HG03135 (cell line): ENCODE results near the gene TAS2R40.

Experiments
- ATAC-seq: cut with Tn5 transposase; IDR thresholded peaks from one replicate; pipeline ENCODE4 v1.9.1; 2021; ENCODE audit warnings: mild to moderate bottlenecking, moderate library complexity; ENCODE audit not compliant: unreplicated experiment

The TAS2R40 gene

DNA sequence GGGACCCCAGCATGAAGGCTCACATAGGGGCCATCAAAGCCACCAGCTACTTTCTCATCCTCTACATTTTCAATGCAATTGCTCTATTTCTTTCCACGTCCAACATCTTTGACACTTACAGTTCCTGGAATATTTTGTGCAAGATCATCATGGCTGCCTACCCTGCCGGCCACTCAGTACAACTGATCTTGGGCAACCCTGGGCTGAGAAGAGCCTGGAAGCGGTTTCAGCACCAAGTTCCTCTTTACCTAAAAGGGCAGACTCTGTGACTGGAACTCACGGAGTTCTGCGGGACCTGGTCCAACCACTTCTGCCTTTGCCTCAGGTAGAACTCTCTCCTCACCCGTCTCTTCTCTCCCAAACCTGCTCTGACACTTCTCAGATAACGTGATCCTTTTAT, 945 bp downstream of the TAS2R40 start:
- no peak for ATAC-seq

DNA sequence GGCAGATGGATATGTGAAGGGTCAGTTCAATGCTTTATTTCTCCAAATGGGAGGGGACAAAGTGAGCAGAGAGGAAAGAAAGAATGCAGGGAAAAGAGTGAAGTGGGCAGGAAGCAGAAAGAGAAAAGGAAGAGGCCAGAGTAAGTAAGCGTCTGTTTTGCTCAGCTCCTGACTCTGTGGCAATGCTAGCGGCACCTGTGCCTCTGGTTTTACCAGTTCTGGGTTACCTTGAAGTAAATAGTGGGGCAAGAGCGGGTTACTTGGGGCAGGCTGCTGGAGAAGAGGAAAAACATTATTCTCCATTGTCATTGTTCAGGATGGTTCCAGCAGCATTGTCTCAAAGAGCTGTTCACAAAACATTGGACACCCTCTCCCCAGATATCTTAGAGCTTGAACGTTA, 1.9 kb downstream of the TAS2R40 start:
- no peak for ATAC-seq

DNA sequence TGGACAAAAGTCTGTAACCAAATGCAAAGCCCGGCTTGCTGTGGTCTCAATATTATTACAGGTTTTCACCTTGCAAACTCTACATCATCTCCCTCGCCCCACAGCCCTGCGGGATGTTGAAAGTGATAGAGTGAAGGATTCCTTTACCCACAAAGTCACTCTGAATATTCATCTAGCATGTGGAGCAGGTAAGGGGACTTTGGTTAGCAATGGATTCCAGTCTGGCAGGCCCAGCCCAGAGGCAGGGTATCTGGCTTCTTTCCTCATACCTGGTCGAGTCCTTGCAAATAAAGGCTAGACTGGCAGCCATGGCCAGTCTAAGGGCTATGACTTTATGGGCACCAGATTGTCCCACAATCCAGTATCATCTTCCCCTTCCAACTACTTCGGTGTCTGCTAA, 3.2 kb downstream of the TAS2R40 start:
- ATAC-seq = no peak

DNA sequence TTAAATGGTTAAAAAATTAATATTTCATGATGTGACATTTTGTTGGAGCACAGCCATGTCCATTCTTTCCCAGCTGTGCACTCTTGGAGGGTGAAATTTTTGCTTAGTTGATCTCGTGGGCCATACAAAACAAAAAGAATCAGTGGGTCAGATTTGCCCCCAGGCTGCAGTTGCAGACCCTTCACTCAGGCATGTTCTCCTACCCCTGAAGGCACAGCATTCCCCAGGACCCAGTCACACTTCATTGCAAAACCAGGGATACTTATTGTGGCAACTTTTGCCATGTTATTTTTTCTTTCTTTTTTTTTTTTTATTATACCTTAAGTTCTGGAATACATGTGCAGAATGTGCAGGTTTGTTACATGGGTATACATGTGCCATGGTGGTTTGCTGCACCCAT, 6.0 kb downstream of the TAS2R40 start:
- no peak for ATAC-seq

DNA sequence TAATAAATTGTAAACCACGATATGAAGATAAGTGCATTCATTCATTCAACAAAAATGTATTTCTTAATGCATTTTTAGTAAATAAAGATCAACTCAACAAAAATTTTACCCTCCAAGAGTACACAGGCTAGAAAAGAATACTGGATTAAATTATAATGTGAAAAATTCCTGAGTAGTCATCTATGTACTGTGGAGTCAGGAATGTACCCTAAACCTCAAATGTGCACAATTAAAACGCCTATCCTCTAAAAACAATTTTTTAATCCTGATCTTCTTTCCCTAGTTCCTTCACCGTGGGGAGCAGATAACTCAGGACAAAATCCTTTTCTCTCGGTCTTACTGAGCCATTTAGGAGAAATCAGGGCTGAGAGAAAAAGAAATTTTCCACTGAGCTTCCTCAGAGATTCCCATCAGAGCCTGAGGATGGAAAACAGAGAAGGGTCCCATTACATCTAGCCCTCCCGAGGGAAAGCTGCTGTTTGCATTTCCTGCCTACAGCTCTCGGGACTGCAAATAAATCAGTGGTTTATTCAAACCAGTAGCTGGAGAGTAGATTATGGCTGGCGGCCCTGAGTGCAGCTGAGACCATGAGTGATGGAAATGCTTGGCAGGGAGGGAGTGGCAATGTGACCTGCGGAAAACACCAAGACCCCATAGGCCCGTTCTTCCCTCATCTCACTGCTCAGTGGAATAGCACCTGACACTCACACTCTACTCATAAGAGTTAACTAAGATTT, 7.4 kb downstream of the TAS2R40 start:
- no peak for ATAC-seq

DNA sequence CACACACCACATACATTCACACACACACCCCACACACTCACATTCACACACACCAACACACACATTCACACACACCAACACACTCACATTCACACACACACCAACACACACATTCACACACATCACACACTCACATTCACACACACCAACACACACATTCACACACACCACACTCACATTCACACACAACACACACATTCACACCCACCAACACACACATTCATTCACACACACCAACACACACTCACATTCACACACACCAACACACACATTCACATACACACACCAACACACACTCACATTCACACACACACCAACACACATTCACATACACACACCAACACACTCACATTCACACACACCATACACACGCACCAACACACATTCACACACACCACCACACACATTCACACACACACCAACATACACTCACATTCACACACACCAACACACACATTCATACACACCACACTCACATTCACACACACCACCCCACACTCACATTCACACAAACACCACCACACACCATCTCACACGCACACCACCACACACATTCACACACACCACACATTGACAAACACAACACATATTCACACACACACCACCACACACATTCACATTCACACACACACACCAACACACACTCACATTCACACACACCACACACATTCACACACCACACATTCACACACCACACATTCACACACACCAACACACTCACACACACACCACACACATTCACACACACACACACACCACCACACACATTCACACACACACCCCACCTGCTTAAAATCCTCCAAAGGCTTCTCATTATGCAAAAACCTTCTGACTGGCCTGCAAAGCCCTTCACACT, 9.0 kb downstream of the TAS2R40 start:
- no peak for ATAC-seq

DNA sequence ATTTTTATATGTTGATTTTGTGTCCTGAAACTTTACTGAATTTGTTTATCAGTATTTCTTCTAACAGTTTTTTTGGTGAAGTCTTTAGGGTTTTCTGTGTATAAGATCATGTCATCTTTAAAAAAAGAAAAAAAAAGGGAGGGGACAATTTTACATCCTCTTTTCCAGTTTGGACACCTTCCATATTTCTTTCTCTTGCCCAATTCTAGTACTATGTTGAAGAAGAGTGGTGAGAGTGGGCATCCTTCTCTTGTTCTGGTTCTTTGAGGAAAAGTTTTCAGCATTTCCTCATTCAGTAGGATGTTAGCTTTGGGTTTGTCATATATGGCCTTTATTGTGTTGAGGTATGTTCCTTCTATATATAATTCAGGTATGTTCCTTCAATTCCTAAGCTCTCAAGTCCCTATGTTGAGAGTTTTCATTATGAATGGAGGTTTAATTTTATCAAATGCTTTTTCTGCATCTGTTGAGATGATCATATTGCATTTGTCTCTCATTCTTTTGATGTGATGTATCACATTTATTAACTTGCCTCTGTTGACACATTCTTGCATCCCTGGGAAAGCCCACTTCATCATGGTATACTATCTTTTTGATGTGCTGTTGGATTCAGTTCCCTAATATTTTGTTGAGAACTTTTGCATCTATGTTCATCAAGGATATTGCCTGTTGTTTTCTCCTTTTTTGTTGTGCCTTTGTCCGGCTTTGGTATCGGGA, 12.1 kb downstream of the TAS2R40 start:
- ATAC-seq = no peak

DNA sequence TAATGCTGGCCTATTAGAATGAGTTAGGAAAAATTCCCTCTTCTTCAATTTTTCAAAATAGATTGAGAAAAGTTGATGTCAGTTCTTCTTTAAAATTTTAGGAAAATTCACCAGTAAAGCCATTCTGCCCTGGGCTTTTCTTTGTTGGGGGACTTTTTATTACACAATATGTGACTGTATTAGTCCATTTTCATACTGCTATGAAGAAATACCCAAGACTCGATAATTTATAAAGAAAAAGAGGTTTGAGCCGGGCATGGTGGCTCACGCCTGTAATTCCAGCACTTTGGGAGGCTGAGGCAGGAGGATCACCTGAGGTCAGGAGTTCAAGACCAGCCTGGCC, 12.7 kb downstream of the TAS2R40 start:
- ATAC-seq = no peak

DNA sequence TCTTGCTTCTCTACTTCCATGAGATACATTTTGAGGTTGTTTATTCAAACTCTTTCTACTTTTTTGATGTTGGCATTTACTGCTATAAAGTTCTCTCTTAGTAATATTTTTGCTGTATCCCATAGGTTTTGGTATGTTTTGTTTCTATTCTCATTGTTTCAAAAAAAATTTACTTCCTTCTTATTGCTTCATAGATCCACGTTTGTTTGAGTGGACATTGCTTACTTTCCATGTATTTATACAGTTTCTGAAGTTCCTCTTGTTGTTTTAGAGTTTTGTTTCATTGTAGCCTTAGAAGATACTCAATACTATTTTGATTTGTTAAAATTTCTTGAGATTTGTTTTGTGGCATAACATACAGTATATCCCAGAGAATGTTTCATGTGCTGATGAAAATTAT, 13.7 kb downstream of the TAS2R40 start:
- ATAC-seq = no peak

DNA sequence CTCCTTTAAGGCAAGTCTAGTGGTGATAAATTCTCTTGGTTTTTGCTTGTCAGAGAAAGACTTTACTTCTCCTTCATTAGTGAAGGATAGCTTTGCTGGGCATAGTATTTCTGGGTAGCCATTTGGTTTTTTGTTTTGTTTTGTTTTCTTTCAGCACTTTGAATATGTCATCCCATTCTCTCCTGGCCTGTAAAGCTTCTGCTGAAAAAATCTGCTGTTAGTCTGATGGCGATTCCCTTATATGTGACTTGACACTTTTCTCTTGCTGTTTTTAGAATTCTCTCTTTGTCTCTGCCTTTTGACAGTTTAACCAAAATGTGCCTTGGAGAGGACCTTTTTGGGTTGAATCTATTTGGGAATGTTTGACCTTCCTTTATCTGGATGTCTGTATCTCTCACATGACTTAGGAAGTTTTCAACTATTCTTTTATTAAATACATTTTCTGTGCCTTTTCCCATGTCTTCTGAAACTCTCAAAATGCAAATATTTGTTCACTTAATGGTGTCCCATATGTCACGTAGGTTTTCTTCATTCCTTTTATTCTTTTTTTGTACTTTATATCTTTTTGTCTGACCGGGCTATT, 14.7 kb downstream of the TAS2R40 start:
- no peak for ATAC-seq

DNA sequence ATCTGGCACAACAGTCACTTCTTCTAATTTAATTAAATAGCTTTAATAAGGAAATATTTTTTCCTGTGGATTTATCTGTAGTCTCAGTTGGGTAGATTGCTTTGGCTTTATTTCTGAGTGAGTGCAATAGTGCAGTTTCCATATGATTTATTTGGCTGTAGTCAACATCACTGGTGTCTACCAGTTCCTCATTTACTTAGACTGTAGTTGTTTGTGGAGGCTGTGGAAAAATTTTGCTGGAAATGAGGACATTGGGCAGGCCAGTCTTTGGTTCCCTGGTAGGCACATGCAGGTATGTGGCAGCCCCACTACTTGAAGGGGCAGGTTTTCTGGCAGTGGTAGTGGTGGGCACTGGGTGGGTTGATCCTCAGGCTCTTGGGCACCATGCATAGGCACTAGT, 15.5 kb downstream of the TAS2R40 start:
- ATAC-seq = no peak

DNA sequence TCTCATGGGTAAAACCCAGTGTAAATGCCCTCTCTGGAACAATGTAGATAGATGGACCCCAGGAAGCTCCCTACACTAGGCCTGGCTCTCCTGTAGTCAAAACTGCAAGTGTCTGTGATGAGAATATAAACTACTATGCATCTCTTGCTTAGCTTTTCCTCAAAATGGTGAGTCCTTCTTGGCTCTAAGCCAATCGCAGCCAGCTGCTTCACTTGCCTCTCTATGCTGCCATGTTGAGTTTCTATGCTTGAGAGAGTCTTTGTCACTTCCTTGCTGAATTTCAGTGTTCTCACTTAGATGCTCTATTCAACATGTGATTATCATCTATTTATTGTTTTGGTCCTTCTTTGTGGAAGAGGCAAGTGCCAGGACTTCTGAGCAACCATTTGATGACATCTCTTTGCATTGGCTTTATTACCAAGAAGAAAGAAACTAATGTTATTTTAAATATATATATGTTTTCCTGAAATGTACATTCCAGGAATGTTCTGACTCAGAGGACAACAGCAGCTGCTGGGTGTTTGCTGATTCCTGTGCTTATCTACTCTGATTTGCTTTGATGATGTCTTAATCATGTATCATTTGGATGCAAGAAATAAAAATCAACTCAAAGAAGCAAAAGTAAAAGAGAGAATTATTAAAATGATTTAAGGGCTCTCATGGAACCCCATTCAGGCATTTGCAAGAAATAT, 16.6 kb downstream of the TAS2R40 start:
- ATAC-seq = no peak

DNA sequence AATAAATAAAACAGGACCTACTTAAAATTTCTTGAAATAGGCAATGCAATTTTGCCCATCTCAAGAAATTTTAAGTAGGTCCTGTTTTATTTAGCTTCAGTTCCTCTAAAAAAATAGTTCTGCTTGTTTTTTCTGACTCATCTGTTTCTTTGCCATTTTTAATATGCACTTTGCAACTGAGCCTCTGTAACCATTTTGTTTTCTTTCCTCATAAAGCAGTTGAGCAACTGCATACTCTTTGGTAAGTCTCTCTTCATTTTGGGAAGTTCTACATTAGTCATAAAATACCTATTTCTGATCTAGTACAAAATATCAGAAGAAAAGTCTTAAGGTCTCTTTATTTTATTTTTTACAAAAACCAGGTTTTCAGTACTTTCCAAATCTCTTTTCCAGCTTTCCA, 18.0 kb downstream of the TAS2R40 start:
- no peak for ATAC-seq

DNA sequence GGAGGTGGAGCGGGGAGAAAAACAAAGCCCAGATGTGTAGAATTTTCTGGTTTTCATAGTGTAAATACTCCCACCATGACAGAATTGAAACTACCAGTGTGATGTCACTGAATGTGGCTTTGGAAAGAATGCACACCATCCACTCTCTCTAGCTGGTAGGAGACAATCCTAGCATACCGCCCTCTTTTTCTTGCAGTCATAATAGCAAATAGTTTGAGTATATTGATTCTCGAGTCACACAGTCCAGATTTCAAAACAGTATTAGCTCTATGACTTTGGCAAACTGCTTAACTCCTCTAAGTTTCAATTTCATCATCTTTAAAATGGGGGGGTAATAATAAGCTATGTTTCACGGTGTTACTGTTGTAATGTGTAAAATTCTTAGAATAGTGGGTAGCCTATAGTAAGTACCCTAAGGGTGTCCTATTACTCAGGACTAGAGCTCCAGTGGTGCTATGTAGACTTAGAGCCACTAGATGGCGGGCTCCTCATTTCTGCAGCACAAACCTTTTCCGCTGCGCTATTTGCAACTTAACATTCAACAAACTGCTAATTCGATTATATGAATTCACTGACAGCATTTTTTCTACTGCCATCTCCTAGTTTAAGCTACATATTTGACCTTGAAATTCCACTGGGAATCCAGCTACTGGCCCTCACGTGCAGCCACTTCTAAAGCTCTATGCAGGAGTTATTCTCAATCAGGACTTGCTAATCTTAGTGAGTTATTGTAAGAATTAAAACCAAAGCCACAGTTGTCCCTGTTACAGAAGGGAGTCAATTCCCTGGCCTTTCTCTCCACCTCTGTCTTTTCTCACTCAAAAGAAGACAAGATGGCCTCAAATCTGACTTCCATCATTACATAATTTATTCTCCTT, 18.7 kb downstream of the TAS2R40 start:
- peak; percentile 97 for ATAC-seq

DNA sequence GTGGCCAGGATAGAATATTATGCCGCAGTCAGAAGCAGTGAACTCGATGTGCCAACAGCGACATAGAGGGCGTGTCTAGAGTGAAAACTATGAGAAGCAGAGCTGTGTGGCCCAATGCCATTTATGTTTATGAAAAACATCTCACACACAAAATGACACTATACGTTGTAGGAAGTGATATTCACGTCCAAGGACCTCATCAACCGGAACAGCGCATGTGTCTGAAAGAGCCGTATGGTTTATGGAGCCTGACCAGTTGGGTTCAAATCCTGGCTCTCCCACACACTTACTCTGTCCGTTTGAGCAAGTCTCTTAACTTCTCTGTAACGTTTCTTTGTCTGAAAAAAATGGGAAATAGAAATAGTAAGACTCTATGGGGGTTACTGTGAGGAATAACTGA, 20.5 kb downstream of the TAS2R40 start:
- ATAC-seq = no peak

DNA sequence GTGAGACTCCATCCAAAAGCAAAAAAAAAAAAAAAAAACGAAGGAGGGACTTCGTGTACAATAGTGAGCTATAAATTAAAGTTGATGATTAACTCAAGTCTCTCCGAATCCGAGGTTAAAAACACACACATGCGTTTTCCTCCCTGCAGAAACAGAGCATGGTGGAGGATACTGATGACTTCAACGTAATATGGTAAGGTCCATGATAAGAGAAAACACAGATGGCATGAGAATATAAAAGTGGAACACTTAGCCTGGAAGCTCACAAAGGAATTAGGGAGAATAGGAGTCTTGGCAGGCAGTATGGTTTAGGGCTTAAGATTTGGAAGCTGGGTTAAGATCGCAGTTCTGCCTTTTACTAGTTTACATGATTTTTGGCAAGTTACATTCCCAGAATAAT, 21.3 kb downstream of the TAS2R40 start:
- ATAC-seq = no peak

DNA sequence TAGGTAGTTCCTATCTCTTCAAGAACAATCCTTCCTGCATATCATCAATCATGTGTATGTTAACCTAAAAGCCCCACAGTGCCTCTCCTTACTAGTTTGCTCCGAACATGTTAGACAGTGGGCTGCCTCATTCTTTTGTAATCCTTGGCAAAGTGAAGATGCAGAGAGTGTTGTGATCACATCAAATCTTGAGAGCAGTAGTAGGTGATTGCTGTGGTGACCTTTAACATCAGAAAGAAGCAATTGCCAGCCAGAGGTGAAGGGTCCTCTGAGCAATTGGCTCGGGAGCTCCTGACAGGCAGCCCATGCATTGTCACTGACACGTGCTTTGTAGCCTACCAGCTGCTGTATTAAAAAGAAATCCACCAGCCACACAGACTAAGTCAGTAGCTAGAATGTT, 21.8 kb downstream of the TAS2R40 start:
- ATAC-seq = no peak

DNA sequence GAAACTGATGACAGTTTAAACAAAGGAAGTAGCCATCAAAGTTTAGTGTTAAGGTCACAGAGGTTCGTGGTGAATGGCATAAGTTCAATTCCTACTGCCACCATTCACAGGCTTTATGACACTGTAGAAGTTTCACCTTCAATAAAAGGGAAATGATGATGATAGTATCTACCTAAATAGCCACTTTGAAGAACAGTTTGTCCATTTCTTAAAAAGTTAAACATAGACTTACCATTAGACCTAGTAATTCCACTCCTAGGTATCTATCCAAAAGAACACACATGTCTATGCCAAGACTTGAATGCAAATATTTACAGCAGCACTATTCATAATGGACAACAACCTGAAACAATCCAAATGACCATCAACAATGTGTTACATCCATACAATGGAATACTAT, 22.5 kb downstream of the TAS2R40 start:
- ATAC-seq = no peak

DNA sequence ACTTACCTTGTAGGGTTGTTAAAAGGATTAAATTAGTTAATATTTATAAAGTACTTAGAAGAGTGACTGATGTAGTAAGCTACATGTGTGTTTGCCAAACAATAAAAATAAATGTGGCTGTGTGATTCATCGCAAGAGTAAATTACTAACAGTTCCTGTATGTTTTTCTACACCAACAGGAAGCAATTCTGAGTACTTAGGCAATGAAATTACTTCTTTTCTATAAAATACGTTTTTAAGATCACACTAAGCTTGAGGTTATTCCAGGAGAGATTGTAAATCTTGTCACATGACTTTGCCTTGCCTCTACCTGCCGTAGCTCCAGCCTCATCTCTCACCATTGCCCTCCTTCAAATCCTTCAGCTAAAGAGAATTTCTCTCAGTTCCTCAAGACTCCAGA, 23.3 kb downstream of the TAS2R40 start:
- ATAC-seq = no peak

DNA sequence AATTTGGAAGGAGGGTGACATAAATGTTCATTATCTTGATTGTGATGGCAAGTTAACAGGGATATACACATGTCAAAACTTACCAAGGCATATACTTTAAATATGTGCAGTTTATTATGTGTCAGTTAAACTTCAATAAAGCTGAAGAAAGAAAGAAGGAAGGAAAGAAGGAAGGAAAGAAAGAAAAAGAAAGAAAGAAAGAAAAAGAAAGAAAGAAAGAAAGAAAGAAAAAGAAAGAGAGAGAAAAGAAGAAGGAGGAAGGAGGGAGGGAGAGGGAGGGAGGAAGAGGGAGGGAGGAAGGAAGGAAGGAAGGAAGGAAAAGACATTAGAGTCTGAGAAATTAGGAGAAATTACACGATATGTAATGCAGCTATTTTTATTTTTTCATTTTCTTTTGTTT, 25.5 kb downstream of the TAS2R40 start:
- no peak for ATAC-seq
